Spinal cord (tissue), 10 donors: Measurements from ENCODE around the gene NFE2L2. TPM values are rescaled to one million over a fixed set of nuclear protein-coding genes. Genes with fewer than 3 reads are reported as not detected.
"Not testable (repeated sequence)": the region's sequence is repeated elsewhere in the genome, so short reads cannot be mapped to it uniquely, and the experiment has no call there.

Experiments used
- DNase-seq, 6 donors: peaks; one replicate each; pipeline versions ENCODE4 v3.0.0 to v3.0.0-alpha.2; 2013 to 2015; ENCODE audit warnings: low spot score in 6 of 6, low read depth in 4 of 6
- H3K27ac ChIP-seq: one replicate; pipeline ENCODE4 v1.5.1; 2013; ENCODE audit warnings: low read depth, low read length, control low read depth
- H3K27me3 ChIP-seq: one replicate; pipeline ENCODE4 v1.6.1; 2013; ENCODE audit warnings: low read length; ENCODE audit not compliant: control insufficient read depth, insufficient read depth
- H3K36me3 ChIP-seq: one replicate; pipeline ENCODE4 v1.6.1; 2013; ENCODE audit warnings: low read length; ENCODE audit not compliant: control insufficient read depth, insufficient read depth
- H3K4me1 ChIP-seq: one replicate; pipeline ENCODE4 v1.6.1; 2013; ENCODE audit warnings: low read length; ENCODE audit not compliant: control insufficient read depth, insufficient read depth
- H3K4me3 ChIP-seq: one replicate; pipeline ENCODE4 v1.5.1; 2013; ENCODE audit warnings: low read depth, low read length, control low read depth
- H3K9me3 ChIP-seq: one replicate; pipeline ENCODE4 v1.6.1; 2013; ENCODE audit warnings: low read length; ENCODE audit not compliant: control insufficient read depth, insufficient read depth
- WGBS: methylation state at CpG from one replicate; pipeline ENCODE4 v1.1.5; 2013; ENCODE audit warnings: missing lambda C conversion rate; ENCODE audit not compliant: insufficient coverage; 5-methylcytosine and 5-hydroxymethylcytosine counted together
- polyA plus RNA-seq, 2 donors: library from polyadenylated mRNA; unstranded; fragments of 120-200 nt; gene quantifications; one replicate each; pipeline ENCODE4 v1.2.1, GENCODE V29; 2013; ENCODE audit not compliant: insufficient read length in 2 of 2
- total RNA-seq, 2 donors: library from RNA; depleted of rRNA in 1 of 2; stranded (reverse); fragments of 120-200 nt in 1 of 2; fragments of >200 nt in 1 of 2; gene quantifications; one replicate each; pipeline versions ENCODE4 v1.2.3 to v1.2.4, GENCODE V29; 2013 to 2014
- donor health status: healthy.

NFE2L2 gene
- total and polyA plus RNA-seq, 4 donors = 62.8 to 87.9 (median 64.8) TPM

DNA sequence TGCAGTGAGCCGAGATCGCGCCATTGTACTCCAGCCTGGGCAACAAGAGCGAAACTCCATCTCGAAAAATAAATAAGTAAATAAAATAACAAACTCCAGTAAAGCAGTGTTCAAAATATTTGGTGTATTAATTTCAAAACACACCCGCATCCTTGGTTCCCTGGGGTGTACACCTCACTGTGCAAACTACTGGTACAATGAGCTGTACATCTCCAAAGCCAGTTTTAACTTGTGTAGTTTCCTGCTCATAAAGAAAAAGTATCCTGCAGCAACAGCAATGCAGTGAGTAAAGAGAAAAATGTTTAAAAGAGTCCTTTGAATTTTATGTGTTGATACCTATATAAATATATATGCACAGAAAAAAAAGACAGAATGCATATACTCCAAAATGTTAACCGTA, 4.4 kb upstream of the NFE2L2 start:
- no CpG with 5 or more reads among the region's 7 CpGs for WGBS
- H3K9me3 ChIP-seq = no peaks in the 10 kb centered on the region
- peaks cover 5% of the 10 kb centered on the region for H3K4me1 ChIP-seq
- no peak overlapping the region for H3K27ac ChIP-seq
- H3K36me3 ChIP-seq = no peaks in the 10 kb centered on the region
- no peaks in the 10 kb centered on the region for H3K27me3 ChIP-seq
- no peak overlapping the region for H3K4me3 ChIP-seq
- DNase-seq = no peak

DNA sequence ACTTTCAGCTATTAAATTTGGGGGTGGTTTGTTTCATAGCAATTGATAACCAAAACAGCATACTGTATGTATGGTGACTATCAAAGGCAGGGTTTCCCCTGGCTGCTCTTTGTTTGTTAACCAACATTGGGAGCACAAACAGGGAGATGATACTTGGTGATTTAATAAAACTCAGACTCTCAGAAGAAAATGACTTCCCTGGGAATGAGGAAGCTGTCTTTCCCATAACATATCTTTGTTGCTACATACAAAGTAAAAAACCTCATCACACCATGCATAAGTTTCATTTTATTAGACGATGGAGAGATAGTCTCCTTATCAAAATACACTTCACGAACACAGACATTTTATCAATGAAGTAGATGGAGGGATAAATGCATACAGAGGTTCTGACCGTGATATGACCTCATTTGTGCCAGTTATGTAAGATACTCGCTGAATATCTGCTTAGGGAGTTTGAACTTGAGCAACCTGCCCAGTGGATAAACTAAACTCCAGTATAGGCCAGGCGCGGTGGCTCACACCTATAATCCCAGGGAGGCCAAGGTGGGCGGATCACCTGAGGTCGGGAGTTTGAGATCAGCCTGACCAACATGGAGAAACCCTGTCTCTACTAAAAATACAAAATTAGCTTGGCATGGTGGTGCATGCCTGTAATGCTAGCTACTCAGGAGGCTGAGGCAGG, 3.8 kb upstream of the NFE2L2 start:
- WGBS = 93% methylated on average over 3 of the region's 8 CpGs
- Histone ChIP-seq H3K36me3 (no peaks in the 10 kb centered on the region), H3K27me3 (no peaks in the 10 kb centered on the region), H3K27ac (no peak overlapping the region), H3K4me3 (no peak overlapping the region), H3K4me1 (peaks cover 5% of the 10 kb centered on the region), H3K9me3 (no peaks in the 10 kb centered on the region)
- DNase-seq = no peak

DNA sequence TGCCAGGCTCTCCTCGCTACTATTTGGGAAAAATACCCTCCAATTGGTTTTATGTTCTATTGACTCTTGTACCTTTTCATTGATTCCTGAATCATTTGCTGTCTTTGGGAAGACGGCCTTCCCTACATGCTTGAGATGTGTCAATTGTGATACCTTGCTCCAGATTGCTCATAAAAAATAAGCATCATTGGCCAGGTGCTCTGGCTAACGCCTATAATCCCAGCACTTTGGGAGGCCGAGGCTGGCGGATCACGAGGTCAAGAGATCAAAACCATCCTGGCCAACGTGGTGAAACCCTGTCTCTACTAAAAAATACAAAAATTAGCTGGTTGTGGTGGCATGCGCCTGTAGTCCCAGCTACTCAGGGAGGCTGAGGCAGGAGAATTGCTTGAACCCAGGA, 2.4 kb upstream of the NFE2L2 start:
- H3K9me3 ChIP-seq, H3K27ac ChIP-seq, H3K4me3 ChIP-seq, H3K36me3 ChIP-seq, DNase-seq, H3K27me3 ChIP-seq, H3K4me1 ChIP-seq: not testable (repeated sequence)
- 100% methylated on average over 2 of the region's 8 CpGs for whole genome bisulfite sequencing

DNA sequence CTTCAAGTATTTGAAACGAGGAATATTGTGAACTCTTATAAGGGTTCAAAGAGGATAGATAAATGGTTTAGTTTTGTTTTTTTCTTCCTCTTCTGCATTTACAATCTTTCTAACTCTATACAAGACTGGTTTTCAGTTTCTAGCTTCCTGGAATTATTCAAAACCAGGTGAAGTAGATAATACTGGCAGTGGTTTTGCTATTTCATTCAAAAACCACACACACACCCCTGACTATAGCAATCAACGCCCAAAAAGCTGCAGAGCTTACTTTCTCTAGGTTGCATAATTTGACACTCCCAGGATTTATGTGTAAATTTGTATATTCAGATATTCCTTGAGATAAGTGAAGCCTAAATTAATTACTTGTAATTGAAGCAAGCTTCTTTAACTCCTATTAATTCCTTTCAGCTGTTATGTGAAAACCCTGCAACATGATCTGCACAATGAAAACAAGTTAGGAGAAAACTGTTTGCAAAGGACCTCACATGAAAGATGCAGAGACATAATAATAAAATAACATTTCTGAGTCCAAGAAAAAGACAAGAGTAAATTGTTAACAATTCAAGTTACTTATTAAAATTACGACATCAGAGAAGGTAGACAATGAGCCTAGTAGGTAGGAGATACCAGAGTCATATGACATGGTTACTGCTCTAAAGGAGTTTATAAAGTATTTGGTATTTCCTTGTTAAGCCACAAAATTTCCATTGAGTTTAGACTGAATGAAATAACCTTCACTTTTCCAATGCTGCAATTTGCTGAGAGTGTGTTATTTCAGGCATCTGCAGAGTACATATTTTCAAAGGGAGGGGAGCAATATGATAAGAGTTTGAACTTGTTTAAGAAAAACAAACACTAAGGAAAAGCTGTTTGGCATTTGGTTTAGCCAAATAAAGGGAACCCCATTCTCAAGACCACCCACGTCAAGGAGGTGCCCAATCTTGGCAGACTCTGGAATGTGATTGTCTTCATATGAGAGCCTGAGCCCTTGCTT, 1.6 kb upstream of the NFE2L2 start:
- no CpG with 5 or more reads among the region's 4 CpGs for WGBS
- Histone ChIP-seq H3K36me3 (no peaks in the 10 kb centered on the region), H3K27me3 (no peaks in the 10 kb centered on the region), H3K4me3 (peak overlapping the region; percentile 90), H3K4me1 (peaks cover 5% of the 10 kb centered on the region), H3K27ac (peak overlapping the region; percentile 100), H3K9me3 (no peaks in the 10 kb centered on the region)
- DNase-seq = no peak

DNA sequence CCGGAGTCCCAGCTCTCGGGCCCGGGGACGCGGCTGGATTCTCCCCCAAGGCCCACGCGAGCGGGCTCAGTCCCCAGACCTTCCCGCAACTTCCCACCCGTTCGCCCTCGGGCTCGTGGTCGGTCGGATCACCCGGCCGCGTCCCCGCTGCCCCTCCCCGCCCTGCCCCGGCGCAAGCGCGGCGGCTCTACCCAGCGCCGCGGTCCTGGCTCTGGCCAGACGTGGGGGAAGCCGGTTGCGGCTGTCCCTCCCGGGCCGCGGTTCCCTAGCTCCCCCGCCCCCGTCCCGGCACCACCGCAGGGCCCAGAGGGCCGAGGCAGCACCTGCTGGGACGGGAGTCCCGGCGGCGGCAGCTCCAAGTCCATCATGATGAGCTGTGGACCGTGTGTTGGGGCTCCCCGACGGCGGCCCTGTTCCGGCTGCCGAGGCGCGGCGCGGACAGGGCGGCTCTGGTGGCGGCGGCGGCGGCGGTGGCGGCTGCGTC, 276 bp downstream of the NFE2L2 start:
- Histone ChIP-seq H3K4me1 (peaks cover 9% of the 10 kb centered on the region), H3K4me3 (peak overlapping the region; percentile 90), H3K36me3 (no peaks in the 10 kb centered on the region), H3K27me3 (no peaks in the 10 kb centered on the region), H3K9me3 (no peaks in the 10 kb centered on the region), H3K27ac (peak overlapping the region; percentile 100)
- DNase-seq = peak in 1 of 6 donors; percentile 39
- under 1% methylated on average over 61 of the region's 61 CpGs for WGBS

DNA sequence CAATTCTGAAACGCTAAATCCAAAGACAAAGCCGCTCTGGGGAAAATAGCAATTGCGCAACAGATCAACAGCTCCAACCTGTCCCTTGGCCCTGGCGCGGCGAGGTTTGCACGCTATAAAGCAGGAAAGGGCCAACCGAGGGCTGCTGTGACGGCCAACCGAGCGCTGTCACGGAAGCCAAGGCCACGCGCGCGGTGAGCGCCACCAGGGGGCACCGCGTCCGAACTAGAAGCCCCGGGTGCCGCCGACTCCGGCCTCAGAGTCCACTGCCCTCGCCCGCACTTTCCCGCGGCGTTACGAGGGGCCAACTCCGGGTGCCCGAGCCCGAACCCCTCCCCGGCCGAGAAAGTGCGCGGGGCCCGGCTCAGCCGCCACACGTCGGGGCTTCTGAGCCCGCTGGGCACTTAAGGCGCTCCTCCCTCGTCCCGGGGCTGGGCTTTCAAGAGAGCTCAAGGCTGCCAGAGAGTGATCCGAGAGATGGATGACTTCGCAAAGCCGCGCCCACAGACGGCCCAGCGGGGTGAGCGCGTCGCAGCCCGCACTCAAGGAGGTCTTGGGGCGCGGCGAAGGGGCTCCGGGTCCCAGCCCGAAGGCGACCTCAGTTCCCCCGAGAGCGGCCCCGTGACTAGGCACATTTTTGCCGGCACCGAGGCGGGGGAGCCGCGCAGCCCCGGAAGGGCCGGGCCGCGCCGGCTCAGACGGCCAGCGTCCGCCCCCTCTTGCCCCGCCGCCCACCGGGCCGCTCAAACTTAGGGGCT, 897 bp downstream of the NFE2L2 start:
- Histone ChIP-seq H3K4me3 (peak overlapping the region; percentile 90), H3K27ac (peak overlapping the region; percentile 100), H3K4me1 (peaks cover 9% of the 10 kb centered on the region), H3K27me3 (no peaks in the 10 kb centered on the region), H3K9me3 (no peaks in the 10 kb centered on the region), H3K36me3 (no peaks in the 10 kb centered on the region)
- WGBS = under 1% methylated on average over 81 of the region's 81 CpGs
- DNase-seq = peak; percentile 90 to 99 (median 94)

DNA sequence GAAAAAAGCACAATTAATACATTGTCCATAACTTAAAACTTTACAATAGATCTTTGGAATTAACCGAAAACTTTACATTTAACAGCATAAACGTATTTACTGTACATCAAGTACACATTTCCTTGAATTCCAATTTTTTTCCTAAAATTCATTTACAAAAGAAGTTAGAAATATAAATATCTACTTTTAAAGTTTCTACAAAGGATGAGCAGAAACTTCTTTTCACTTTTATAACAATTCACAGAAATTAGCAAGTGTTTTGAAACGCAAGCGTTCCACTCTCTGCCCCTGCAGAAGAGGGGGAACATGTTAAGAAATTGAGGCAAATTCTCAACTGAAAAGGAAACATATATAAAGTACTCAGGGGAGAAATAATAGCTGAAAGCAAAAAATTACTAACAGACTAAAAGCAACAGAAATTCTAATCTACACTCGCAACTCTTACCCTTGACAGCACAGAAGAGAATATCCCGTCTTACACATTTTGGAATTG, 1.5 kb downstream of the NFE2L2 start:
- no peaks in the 10 kb centered on the region for H3K36me3 ChIP-seq
- H3K9me3 ChIP-seq = peaks cover under 1% of the 10 kb centered on the region
- H3K27ac ChIP-seq = peak overlapping the region; percentile 100
- H3K27me3 ChIP-seq = no peaks in the 10 kb centered on the region
- DNase-seq = no peak
- peaks cover 9% of the 10 kb centered on the region for H3K4me1 ChIP-seq
- peak overlapping the region; percentile 90 for H3K4me3 ChIP-seq
- 0% methylated on average over 2 of the region's 6 CpGs for WGBS

DNA sequence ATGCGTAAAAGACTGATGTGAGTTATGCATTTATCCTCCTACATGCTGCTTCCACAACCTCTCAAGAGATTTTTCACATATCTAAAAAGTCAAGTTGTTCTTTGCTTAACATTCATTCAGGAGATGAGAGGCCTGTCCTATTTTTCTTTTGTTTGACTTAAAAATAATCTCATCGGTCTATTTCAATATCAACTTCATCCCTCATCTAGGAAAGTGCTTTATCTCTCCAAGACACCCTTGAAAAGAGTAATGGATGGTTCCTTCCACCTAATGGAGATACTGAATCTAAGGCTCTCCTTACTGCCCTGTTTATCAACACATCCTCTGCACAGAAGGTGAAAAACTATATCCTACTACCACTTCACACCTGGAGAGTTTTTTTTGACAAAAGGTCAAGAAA, 2.4 kb downstream of the NFE2L2 start:
- no peak for DNase-seq
- Histone ChIP-seq H3K9me3 (peaks cover 3% of the 10 kb centered on the region), H3K27me3 (no peaks in the 10 kb centered on the region), H3K27ac (peak overlapping the region; percentile 69), H3K4me3 (peak overlapping the region; percentile 90), H3K4me1 (peaks cover 9% of the 10 kb centered on the region), H3K36me3 (no peaks in the 10 kb centered on the region)
- WGBS = no CpG with 5 or more reads among the region's 2 CpGs
